Hypothalamus (tissue), 51 donors: Measurements from ENCODE around the gene DIAPH2.

Source experiments
- DNase-seq, 51 donors: peaks; one replicate each; lab custom pipeline; 2025; lab: John Stamatoyannopoulos, UW

The DIAPH2 gene

GRCh38 chrX:96684339-96685209 is at the start of gene DIAPH2:
TSS of gene DIAPH2 (plus strand) at chrX:96684842.
- DNase-seq = peak in 50 of 51 donors; percentile 0 to 63 (median 28)

GRCh38 chrX:96650023-96650422 is 34.6 kb upstream of the DIAPH2 start:
- DNase-seq = no peak

- DNase-seq = no peak
These were observed 28.6 kb upstream of the DIAPH2 start for GRCh38 chrX:96655947-96656623.

- no peak for DNase-seq
These were observed 2.1 kb upstream of the DIAPH2 start for GRCh38 chrX:96682516-96682915.

GRCh38 chrX:96683997-96684338 is 674 bp upstream of the DIAPH2 start:
- DNase-seq = peak in 1 of 51 donors; percentile 26

GRCh38 chrX:96685210-96686099 is 813 bp downstream of the DIAPH2 start:
- DNase-seq = peak in 28 of 51 donors; percentile 0 to 43 (median 6)

- no peak for DNase-seq
These were observed 3.1 kb downstream of the DIAPH2 start for GRCh38 chrX:96687776-96688175.

- no peak for DNase-seq
These were observed 4.1 kb downstream of the DIAPH2 start for GRCh38 chrX:96688789-96689188.

GRCh38 chrX:96689991-96690390 is 5.3 kb downstream of the DIAPH2 start:
- no peak for DNase-seq

GRCh38 chrX:96692454-96692853 is 7.8 kb downstream of the DIAPH2 start:
- DNase-seq = no peak

- no peak for DNase-seq
These were observed 8.2 kb downstream of the DIAPH2 start for GRCh38 chrX:96692890-96693289.

- DNase-seq = no peak
These were observed 8.8 kb downstream of the DIAPH2 start for GRCh38 chrX:96693407-96693806.

GRCh38 chrX:96696462-96696861 is 11.8 kb downstream of the DIAPH2 start:
- DNase-seq = no peak

- no peak for DNase-seq
These were observed 16.0 kb downstream of the DIAPH2 start for GRCh38 chrX:96700625-96701024.

- DNase-seq = no peak
These were observed 18.7 kb downstream of the DIAPH2 start for GRCh38 chrX:96703379-96703778.

- no peak for DNase-seq
These were observed 19.2 kb downstream of the DIAPH2 start for GRCh38 chrX:96703816-96704215.

GRCh38 chrX:96704629-96705028 is 20.0 kb downstream of the DIAPH2 start:
- no peak for DNase-seq

GRCh38 chrX:96705905-96706304 is 21.3 kb downstream of the DIAPH2 start:
- DNase-seq = no peak

GRCh38 chrX:96707804-96708203 is 23.2 kb downstream of the DIAPH2 start:
- no peak for DNase-seq

GRCh38 chrX:96710031-96710430 is 25.4 kb downstream of the DIAPH2 start:
- no peak for DNase-seq

- DNase-seq = no peak
These were observed 28.7 kb downstream of the DIAPH2 start for GRCh38 chrX:96713303-96713702.
